H9 (cell line): ENCODE measurements around the gene PRAF2. TPM values are rescaled to one million over a fixed set of nuclear protein-coding genes. Genes with fewer than 3 reads are reported as not detected.

Source experiments
- DNase-seq: peaks from one replicate; pipeline ENCODE4 v3.0.0-alpha.2; 2017
- H2AFZ ChIP-seq: one replicate; pipeline ENCODE4 v1.6.1; 2013; ENCODE audit warnings: mild to moderate bottlenecking, low read length, control low read depth, moderate library complexity
- H2AK5ac ChIP-seq: 2 replicates; pipeline ENCODE4 v1.6.1; 2013; ENCODE audit warnings: low read length, control low read depth, mixed read lengths; ENCODE audit not compliant: insufficient read length
- H2BK120ac ChIP-seq: one replicate; pipeline ENCODE4 v1.6.1; 2013; ENCODE audit warnings: low read depth, mild to moderate bottlenecking, low read length, control low read depth, inconsistent platforms; ENCODE audit not compliant: poor library complexity, severe bottlenecking
- H2BK12ac ChIP-seq: 2 replicates; pipeline ENCODE4 v1.6.1; 2013; ENCODE audit warnings: low read length, control low read depth, mixed read lengths, low read depth; ENCODE audit not compliant: insufficient read length
- H2BK15ac ChIP-seq: 2 replicates; pipeline ENCODE4 v1.6.1; 2013; ENCODE audit warnings: low read depth, low read length, control low read depth
- H2BK20ac ChIP-seq: one replicate; pipeline ENCODE4 v1.6.1; 2013; ENCODE audit warnings: low read depth, mild to moderate bottlenecking, low read length, control low read depth, inconsistent platforms; ENCODE audit not compliant: poor library complexity, severe bottlenecking
- H2BK5ac ChIP-seq: 2 replicates; pipeline ENCODE4 v1.6.1; 2013; ENCODE audit warnings: low read length, control low read depth, mixed read lengths; ENCODE audit not compliant: insufficient read length
- H3K14ac ChIP-seq: 2 replicates; pipeline ENCODE4 v1.6.1; 2013; ENCODE audit warnings: low read length, control low read depth; ENCODE audit not compliant: insufficient read depth
- H3K18ac ChIP-seq: 2 replicates; pipeline ENCODE4 v1.6.1; 2013; ENCODE audit warnings: low read depth, mild to moderate bottlenecking, mixed read lengths, low read length, control low read depth; ENCODE audit not compliant: insufficient read length
- H3K23ac ChIP-seq: 2 replicates; pipeline ENCODE4 v1.6.1; 2013; ENCODE audit warnings: low read length, control low read depth, mixed read lengths, low read depth; ENCODE audit not compliant: insufficient read length
- H3K23me2 ChIP-seq: 2 replicates; pipeline ENCODE4 v1.6.1; 2013; ENCODE audit warnings: low read depth, mild to moderate bottlenecking, mixed read lengths, low read length, control low read depth; ENCODE audit not compliant: insufficient read length, poor library complexity, severe bottlenecking
- H3K27ac ChIP-seq: 2 replicates; pipeline ENCODE4 v1.5.1; 2013; ENCODE audit warnings: low read length, control low read depth, mixed read lengths, low read depth; ENCODE audit not compliant: insufficient read length
- H3K27me3 ChIP-seq: 2 replicates; pipeline ENCODE4 v1.6.1; 2013; ENCODE audit warnings: low read length, control low read depth, inconsistent platforms; ENCODE audit not compliant: insufficient read depth
- H3K4ac ChIP-seq: 2 replicates; pipeline ENCODE4 v1.6.1; 2013; ENCODE audit warnings: low read depth, mild to moderate bottlenecking, control low read depth, inconsistent platforms, low read length, moderate library complexity
- H3K4me1 ChIP-seq: 2 replicates; pipeline ENCODE4 v1.6.1; 2013; ENCODE audit warnings: low read length, control low read depth, inconsistent platforms; ENCODE audit not compliant: insufficient read depth
- H3K4me2 ChIP-seq: 2 replicates; pipeline ENCODE4 v1.6.1; 2013; ENCODE audit warnings: low read length, control low read depth, mixed read lengths; ENCODE audit not compliant: insufficient read length, insufficient read depth
- H3K56ac ChIP-seq: 2 replicates; pipeline ENCODE4 v1.6.1; 2013; ENCODE audit warnings: low read depth, mild to moderate bottlenecking, mixed read lengths, low read length, control low read depth; ENCODE audit not compliant: insufficient read length
- H3K79me1 ChIP-seq: 2 replicates; pipeline ENCODE4 v1.6.1; 2013; ENCODE audit warnings: low read depth, mild to moderate bottlenecking, moderate library complexity, low read length, control low read depth, inconsistent platforms; ENCODE audit not compliant: insufficient read depth, poor library complexity, severe bottlenecking
- H3K79me2 ChIP-seq: 2 replicates; pipeline ENCODE4 v1.6.1; 2013; ENCODE audit warnings: low read length, control low read depth, inconsistent platforms; ENCODE audit not compliant: insufficient read depth
- H3K9ac ChIP-seq: 2 replicates; pipeline ENCODE4 v1.6.1; 2013; ENCODE audit warnings: low read length, control low read depth, mixed read lengths; ENCODE audit not compliant: insufficient read length; ENCODE audit errors: extremely low read depth
- H3K9me3 ChIP-seq: one replicate; pipeline ENCODE4 v1.6.1; 2013; ENCODE audit warnings: low read depth, low read length, inconsistent platforms; ENCODE audit not compliant: control insufficient read depth
- H3T11ph ChIP-seq: one replicate; pipeline ENCODE4 v1.6.1; 2013; ENCODE audit warnings: mild to moderate bottlenecking, low read length, control low read depth, inconsistent platforms
- H4K20me1 ChIP-seq: one replicate; pipeline ENCODE4 v1.6.1; 2013; ENCODE audit not compliant: control insufficient read depth, insufficient read length, insufficient read depth
- H4K5ac ChIP-seq: 2 replicates; pipeline ENCODE4 v1.6.1; 2013; ENCODE audit warnings: low read depth, mild to moderate bottlenecking, mixed read lengths, low read length, control low read depth; ENCODE audit not compliant: insufficient read length
- H4K8ac ChIP-seq: replicated peaks from 2 replicates; pipeline ENCODE4 v1.6.1; 2013; ENCODE audit warnings: low read length, control low read depth, mixed read lengths, low read depth; ENCODE audit not compliant: insufficient read length
- H4K91ac ChIP-seq: 2 replicates; pipeline ENCODE4 v1.6.1; 2013; ENCODE audit warnings: low read depth, mild to moderate bottlenecking, moderate library complexity, mixed read lengths, low read length, control low read depth; ENCODE audit not compliant: insufficient read length
- H3K27ac Mint-ChIP-seq, 3 experiments: 2 replicates in 2 of 3; 3 replicates in 1 of 3; pipeline ENCODE4 v1.8.0; 2020 to 2021; ENCODE audit warnings: mixed read lengths in 3 of 3, mild to moderate bottlenecking in 1 of 3, moderate library complexity in 1 of 3
- H3K27me3 Mint-ChIP-seq: 2 replicates; pipeline ENCODE4 v1.8.0; 2021; ENCODE audit warnings: low read depth, mild to moderate bottlenecking, moderate library complexity, mixed read lengths
- H3K36me3 Mint-ChIP-seq, 3 experiments: 2 replicates in 2 of 3; 3 replicates in 1 of 3; pipeline ENCODE4 v1.8.0; 2020 to 2021; ENCODE audit warnings: low read depth in 3 of 3, mixed read lengths in 3 of 3; ENCODE audit not compliant: insufficient read depth in 1 of 3
- H3K4me1 Mint-ChIP-seq, 2 experiments: 2 replicates each; pipeline ENCODE4 v1.8.0; 2020; ENCODE audit warnings: mixed read lengths in 2 of 2
- H3K4me3 Mint-ChIP-seq, 2 experiments: 2 replicates in 1 of 2; 3 replicates in 1 of 2; pipeline ENCODE4 v1.8.0; 2020 to 2021; ENCODE audit warnings: mild to moderate bottlenecking in 2 of 2, mixed read lengths in 2 of 2, moderate library complexity in 1 of 2
- H3K9me3 Mint-ChIP-seq, 2 experiments: 2 replicates in 1 of 2; 3 replicates in 1 of 2; pipeline ENCODE4 v1.8.0; 2020; ENCODE audit warnings: mild to moderate bottlenecking in 2 of 2, mixed read lengths in 2 of 2, moderate library complexity in 1 of 2
- CTCF ChIP-seq: fragments of 200-600 bp; sonication (generic); conservative IDR thresholded peaks from 3 replicates; pipeline ENCODE4 v1.8.0; 2021; ENCODE audit warnings: antibody characterized with exemption, mild to moderate bottlenecking
- WGBS: extraction: QIAGEN DNeasy Blood & Tissue Kit; methylation state at CpG from one replicate; pipeline ENCODE4 v1.1.7; 2013; ENCODE audit warnings: missing lambda C conversion rate, low lambda C conversion rate, mixed read lengths; ENCODE audit not compliant: insufficient read length; ENCODE audit errors: extremely low coverage; 5-methylcytosine and 5-hydroxymethylcytosine counted together
- total RNA-seq: library from RNA; stranded (reverse); gene quantifications from 2 replicates; pipeline ENCODE4 v1.2.1, GENCODE V29; 2021

The PRAF2 gene
- total RNA-seq, 1 experiment from 2014 or later, result 13.4 TPM

DNA sequence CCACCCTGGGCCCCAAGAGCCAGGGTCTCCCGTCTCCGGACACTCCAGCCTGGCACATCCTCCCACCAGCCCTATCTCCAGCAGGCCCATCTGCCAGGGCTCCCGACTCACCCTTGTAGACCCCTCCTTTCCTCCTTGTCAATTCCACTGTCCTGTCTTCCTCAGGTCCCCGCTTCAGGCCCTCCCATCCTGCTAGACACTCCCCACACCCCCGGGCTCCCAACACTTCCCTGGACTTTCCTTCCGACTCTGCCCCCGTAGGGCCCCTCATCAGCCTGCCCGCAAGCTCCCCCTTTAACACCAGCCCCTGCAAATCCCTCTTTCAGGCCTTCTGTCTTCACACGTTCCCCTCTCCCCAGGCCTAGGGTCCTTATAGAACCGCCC is 1.1 kb downstream of the PRAF2 start:
- Histone ChIP-seq H3K27me3 (no peaks in the 10 kb centered on the region), H3K9me3 (no peaks in the 10 kb centered on the region), H2BK15ac (no peak overlapping the region), H3K79me1 (no peaks in the 10 kb centered on the region), H2BK5ac (no peak overlapping the region), H3K4ac (no peak overlapping the region), H3K4me2 (peak overlapping the region; percentile 70), H3K27ac (no peak overlapping the region), H3K23ac (no peak overlapping the region), H4K5ac (no peak overlapping the region), H3K56ac (no peak overlapping the region), H3K18ac (no peak overlapping the region), H3K4me1 (no peaks in the 10 kb centered on the region), H2AK5ac (no peak overlapping the region), H2BK120ac (no peak overlapping the region), H4K8ac (no peak overlapping the region), H2BK12ac (no peak overlapping the region), H3T11ph (no peak overlapping the region), H3K23me2 (peaks cover 6% of the 10 kb centered on the region), H3K14ac (no peak overlapping the region; the same call in 1 of the 2 replicates), H4K91ac (no peak overlapping the region), H2AFZ (no peak overlapping the region), H4K20me1 (no peaks in the 10 kb centered on the region), H2BK20ac (no peak overlapping the region), H3K79me2 (0 out of 2 replicates have a peak, but pooled peaks cover 1% of the 10 kb centered on the region), H3K9ac (no peak overlapping the region)
- Mint-ChIP-seq H3K4me3 (peak overlapping the region; percentile 83 to 88), H3K27ac (no peak overlapping the region), H3K36me3 (peaks cover 11 to 40% (median 24%) of the 10 kb centered on the region in 3 experiments), H3K9me3 (peaks cover 74 to 79% of the 10 kb centered on the region in 2 experiments), H3K4me1 (peaks cover 5 to 12% of the 10 kb centered on the region in 2 experiments; a peak in 3 of 4 replicates), H3K27me3 (peaks cover 2% of the 10 kb centered on the region)
- DNase-seq, result no peak
- TF ChIP-seq CTCF, result no peak
- WGBS, result no CpG with 5 or more reads among the region's 10 CpGs
